ENCODE data around the gene CDH8.

Gene CDH8

DNA sequence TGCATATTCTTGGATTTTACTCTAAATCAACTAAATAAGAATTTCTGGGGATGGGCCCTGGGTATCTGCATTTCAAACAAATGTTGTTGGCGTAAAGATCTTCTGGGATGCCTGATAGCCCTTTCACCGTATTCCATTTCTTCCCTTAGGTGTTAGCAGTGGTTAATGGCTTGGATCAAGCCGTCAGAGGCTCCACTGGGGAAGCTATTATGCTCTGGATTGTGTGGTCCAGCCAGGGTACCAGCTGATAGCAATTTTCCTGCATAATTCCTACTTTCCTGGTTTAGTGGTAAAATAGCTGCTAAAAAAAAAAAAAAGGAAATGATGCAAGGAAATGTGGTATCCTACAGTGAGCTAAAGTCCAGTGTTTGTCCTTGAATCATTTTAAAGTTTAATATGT is 365.1 kb downstream of the CDH8 start:
- H3K27me3 ChIP-seq (ENCODE audit: insufficient read depth, poor library complexity, severe bottlenecking) = no peaks in the 10 kb centered on the region
- no peaks in the 10 kb centered on the region for H3K36me3 ChIP-seq (ENCODE audit: low read depth)
- H3K27ac ChIP-seq (ENCODE audit: poor library complexity, severe bottlenecking) = no peak overlapping the region
- no peak overlapping the region for H3K4me3 ChIP-seq (ENCODE audit: severe bottlenecking)
- TF ChIP-seq, protein P1, sequence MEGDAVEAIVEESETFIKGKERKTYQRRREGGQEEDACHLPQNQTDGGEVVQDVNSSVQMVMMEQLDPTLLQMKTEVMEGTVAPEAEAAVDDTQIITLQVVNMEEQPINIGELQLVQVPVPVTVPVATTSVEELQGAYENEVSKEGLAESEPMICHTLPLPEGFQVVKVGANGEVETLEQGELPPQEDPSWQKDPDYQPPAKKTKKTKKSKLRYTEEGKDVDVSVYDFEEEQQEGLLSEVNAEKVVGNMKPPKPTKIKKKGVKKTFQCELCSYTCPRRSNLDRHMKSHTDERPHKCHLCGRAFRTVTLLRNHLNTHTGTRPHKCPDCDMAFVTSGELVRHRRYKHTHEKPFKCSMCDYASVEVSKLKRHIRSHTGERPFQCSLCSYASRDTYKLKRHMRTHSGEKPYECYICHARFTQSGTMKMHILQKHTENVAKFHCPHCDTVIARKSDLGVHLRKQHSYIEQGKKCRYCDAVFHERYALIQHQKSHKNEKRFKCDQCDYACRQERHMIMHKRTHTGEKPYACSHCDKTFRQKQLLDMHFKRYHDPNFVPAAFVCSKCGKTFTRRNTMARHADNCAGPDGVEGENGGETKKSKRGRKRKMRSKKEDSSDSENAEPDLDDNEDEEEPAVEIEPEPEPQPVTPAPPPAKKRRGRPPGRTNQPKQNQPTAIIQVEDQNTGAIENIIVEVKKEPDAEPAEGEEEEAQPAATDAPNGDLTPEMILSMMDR (IDR thresholded peaks at IDR 0.05; ENCODE audit: poor library complexity, severe bottlenecking) = no peak
- H3K9me3 ChIP-seq (ENCODE audit: severe bottlenecking) = no peaks in the 10 kb centered on the region
- no peak for ATAC-seq (ENCODE audit: low read depth)
- DNase-seq (ENCODE audit: low spot score) = no peak
- no peaks in the 10 kb centered on the region for H3K4me1 ChIP-seq (ENCODE audit: insufficient read depth, poor library complexity, severe bottlenecking)

- DNase-seq (ENCODE audit: low spot score) (no peak), ATAC-seq (ENCODE audit: low read depth) (no peak)
- TF ChIP-seq, protein P1 (IDR thresholded peaks at IDR 0.05; ENCODE audit: poor library complexity, severe bottlenecking) = no peak
- no peaks in the 10 kb centered on the region for H3K9me3 ChIP-seq (ENCODE audit: severe bottlenecking)
- H3K4me1 ChIP-seq (ENCODE audit: insufficient read depth, poor library complexity, severe bottlenecking) = no peaks in the 10 kb centered on the region
- no peak overlapping the region for H3K4me3 ChIP-seq (ENCODE audit: severe bottlenecking)
- H3K27me3 ChIP-seq (ENCODE audit: insufficient read depth, poor library complexity, severe bottlenecking) = no peaks in the 10 kb centered on the region
- H3K36me3 ChIP-seq (ENCODE audit: low read depth) = no peaks in the 10 kb centered on the region
- H3K27ac ChIP-seq (ENCODE audit: poor library complexity, severe bottlenecking) = no peak overlapping the region
Measured at GRCh38 chr16:61665512-61665911, 370.7 kb downstream of the CDH8 start.

- DNase-seq (ENCODE audit: low spot score) = no peak
- TF ChIP-seq, protein P1 (IDR thresholded peaks at IDR 0.05; ENCODE audit: poor library complexity, severe bottlenecking) = no peak
- Histone ChIP-seq H3K27ac (ENCODE audit: poor library complexity, severe bottlenecking) (no peak overlapping the region), H3K4me3 (ENCODE audit: severe bottlenecking) (no peak overlapping the region), H3K4me1 (ENCODE audit: insufficient read depth, poor library complexity, severe bottlenecking) (no peaks in the 10 kb centered on the region), H3K36me3 (ENCODE audit: low read depth) (no peaks in the 10 kb centered on the region), H3K27me3 (ENCODE audit: insufficient read depth, poor library complexity, severe bottlenecking) (peaks cover 9% of the 10 kb centered on the region), H3K9me3 (ENCODE audit: severe bottlenecking) (no peaks in the 10 kb centered on the region)
- no peak for ATAC-seq (ENCODE audit: low read depth)
Measured at GRCh38 chr16:61659936-61660335, 376.3 kb downstream of the CDH8 start.

DNA sequence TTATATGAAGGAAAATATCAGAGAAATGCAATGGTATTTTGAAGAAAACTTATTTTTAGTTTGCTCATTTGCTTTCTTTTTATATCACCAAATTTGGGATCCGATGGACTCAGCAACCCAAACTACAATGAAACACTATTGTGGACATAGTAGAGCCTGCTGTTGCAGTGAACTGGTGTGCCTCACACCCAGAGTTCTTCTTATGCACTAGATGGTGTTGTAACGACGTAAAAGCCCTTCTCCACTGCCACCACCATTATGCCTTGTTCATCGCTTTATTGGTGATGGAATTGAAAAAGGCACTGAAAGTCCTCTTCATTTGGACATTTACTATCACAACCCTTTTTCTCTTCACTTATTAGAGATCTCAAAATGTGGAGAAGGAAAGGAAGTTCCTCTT is 381.3 kb downstream of the CDH8 start:
- Histone ChIP-seq H3K9me3 (ENCODE audit: severe bottlenecking) (no peaks in the 10 kb centered on the region), H3K27me3 (ENCODE audit: insufficient read depth, poor library complexity, severe bottlenecking) (peaks cover 17% of the 10 kb centered on the region), H3K4me1 (ENCODE audit: insufficient read depth, poor library complexity, severe bottlenecking) (no peaks in the 10 kb centered on the region), H3K27ac (ENCODE audit: poor library complexity, severe bottlenecking) (no peak overlapping the region), H3K4me3 (ENCODE audit: severe bottlenecking) (no peak overlapping the region), H3K36me3 (ENCODE audit: low read depth) (no peaks in the 10 kb centered on the region)
- no peak for DNase-seq (ENCODE audit: low spot score)
- TF ChIP-seq, protein P1 (IDR thresholded peaks at IDR 0.05; ENCODE audit: poor library complexity, severe bottlenecking) = no peak
- no peak for ATAC-seq (ENCODE audit: low read depth)

DNA sequence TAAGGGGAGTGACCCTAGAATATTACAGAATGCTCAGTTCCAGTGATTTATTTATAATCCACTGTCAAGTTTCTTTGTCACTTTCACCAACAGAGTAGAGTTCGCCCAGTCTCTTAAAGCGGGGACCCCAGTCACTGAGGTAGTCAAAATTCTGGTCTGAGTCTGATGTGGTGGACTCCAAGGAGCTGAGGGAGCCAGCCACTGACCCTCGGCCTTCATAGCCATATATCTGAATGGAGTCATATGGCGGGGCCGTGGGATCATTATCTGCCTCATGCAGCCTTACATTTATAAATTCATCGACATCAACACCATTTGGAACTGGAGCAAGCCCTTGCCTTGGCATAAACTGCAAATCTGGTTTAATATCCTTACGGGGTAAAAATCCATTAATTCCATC is 382.7 kb downstream of the CDH8 start:
- Histone ChIP-seq H3K9me3 (ENCODE audit: severe bottlenecking) (no peaks in the 10 kb centered on the region), H3K4me1 (ENCODE audit: insufficient read depth, poor library complexity, severe bottlenecking) (no peaks in the 10 kb centered on the region), H3K27me3 (ENCODE audit: insufficient read depth, poor library complexity, severe bottlenecking) (peaks cover 12% of the 10 kb centered on the region), H3K4me3 (ENCODE audit: severe bottlenecking) (no peak overlapping the region), H3K36me3 (ENCODE audit: low read depth) (no peaks in the 10 kb centered on the region), H3K27ac (ENCODE audit: poor library complexity, severe bottlenecking) (no peak overlapping the region)
- no peak for DNase-seq (ENCODE audit: low spot score)
- ATAC-seq (ENCODE audit: low read depth) = no peak
- TF ChIP-seq, protein P1 (IDR thresholded peaks at IDR 0.05; ENCODE audit: poor library complexity, severe bottlenecking) = no peak

Data from RWPE2 (cell line).